Activated CD8-positive, alpha-beta T cell treated with anti-CD3 and anti-CD28 coated beads, Interleukin-2, amount 10 ng/mL, durations not matched to agents 7 days and 5 days (primary cell): ENCODE data around the gene LRRC7. TPM values are rescaled to one million over a fixed set of nuclear protein-coding genes. Genes with fewer than 3 reads are reported as not detected.
"Not testable (repeated sequence)": the region's sequence is repeated elsewhere in the genome, so short reads cannot be mapped to it uniquely, and the experiment has no call there.

Experiments
- ATAC-seq: fragments of 150-1000 bp; cut with Tn5 transposase; one replicate; pipeline ENCODE4 v1.10.0; 2021; ENCODE audit warnings: moderate library complexity
- CTCF ChIA-PET: fragments of 350-600 bp; sonication (Branson Sonifier 250); formaldehyde crosslinking; loops from one replicate; lab custom pipeline; 2021; ENCODE audit warnings: antibody characterized with exemption; lab: Charles Lee
- POLR2A ChIA-PET: fragments of 350-600 bp; sonication (Branson Sonifier 250); formaldehyde crosslinking; loops from one replicate; lab custom pipeline; 2021; ENCODE audit warnings: antibody characterized with exemption; lab: Charles Lee
- DNase-seq: peaks from one replicate; pipeline ENCODE4 v3.0.0-alpha.2; 2020
- H3K27ac Mint-ChIP-seq: one replicate; pipeline ENCODE4 v1.8.0; 2021; ENCODE audit warnings: mild to moderate bottlenecking, mixed read lengths
- H3K27me3 Mint-ChIP-seq: one replicate; pipeline ENCODE4 v1.8.0; 2021; ENCODE audit warnings: low read depth, mixed read lengths
- H3K36me3 Mint-ChIP-seq: one replicate; pipeline ENCODE4 v1.8.0; 2021; ENCODE audit warnings: low read depth, mixed read lengths
- H3K4me1 Mint-ChIP-seq: one replicate; pipeline ENCODE4 v1.8.0; 2021; ENCODE audit warnings: low read depth, mixed read lengths
- H3K4me3 Mint-ChIP-seq: one replicate; pipeline ENCODE4 v1.8.0; 2021; ENCODE audit warnings: mild to moderate bottlenecking, mixed read lengths
- H3K9me3 Mint-ChIP-seq: one replicate; pipeline ENCODE4 v1.8.0; 2022; ENCODE audit warnings: mixed read lengths; ENCODE audit not compliant: insufficient read depth
- total RNA-seq, 2 experiments: library from RNA; stranded (reverse); gene quantifications; one replicate each; pipeline ENCODE4 v1.2.3, GENCODE V29; 2021

Gene LRRC7
- total RNA-seq, 2 experiments from 2014 or later: 0.08 to 0.16 TPM

DNA sequence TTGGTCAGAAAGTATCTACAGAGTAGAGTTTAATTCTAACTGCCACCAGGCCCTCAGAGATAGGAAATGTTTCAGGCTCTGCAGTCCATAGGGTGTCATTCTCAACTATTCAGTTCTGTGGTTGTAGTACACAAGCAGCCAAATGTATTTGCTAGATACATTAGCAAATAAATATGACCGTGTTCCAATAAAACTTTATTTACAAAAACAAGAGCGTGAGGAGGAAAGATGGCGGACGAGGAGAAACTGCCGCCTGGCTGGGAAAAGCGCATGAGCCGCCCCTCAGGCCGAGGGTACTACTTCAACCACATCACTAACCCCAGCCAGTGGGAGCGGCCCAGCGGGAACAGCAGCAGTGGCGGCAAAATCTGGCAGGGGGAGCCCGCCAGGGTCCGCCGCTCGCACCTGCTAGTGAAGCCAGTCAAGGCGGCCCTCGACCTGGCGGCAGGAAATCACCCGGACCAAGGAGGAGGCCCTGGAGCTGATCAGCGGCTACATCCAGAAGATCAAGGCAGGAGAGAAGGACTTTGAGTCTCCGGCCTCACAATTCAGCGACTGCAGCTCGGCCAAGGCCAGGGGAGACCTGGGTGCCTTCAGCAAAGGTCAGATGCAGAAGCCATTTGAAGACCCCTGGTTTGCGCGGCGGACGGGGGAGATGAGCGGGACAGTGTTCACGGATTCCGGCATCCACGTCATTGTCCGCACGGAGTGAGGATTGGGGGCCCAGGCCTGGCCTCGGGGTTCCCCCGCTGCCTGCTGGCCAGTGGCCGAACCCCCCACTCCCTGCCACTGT lies 351.6 kb downstream of the LRRC7 start:
- Mint-ChIP-seq H3K4me3 (no peak overlapping the region), H3K27ac (no peak overlapping the region), H3K27me3 (no peaks in the 10 kb centered on the region), H3K9me3 (no peaks in the 10 kb centered on the region), H3K36me3 (no peaks in the 10 kb centered on the region), H3K4me1 (no peaks in the 10 kb centered on the region)
- ChIA-PET CTCF (no interaction called here), POLR2A (no interaction called here)
- ATAC-seq: no peak
- no peak for DNase-seq

- H3K36me3 Mint-ChIP-seq: no peaks in the 10 kb centered on the region
Observed at GRCh38 chr1:69919922-69920273, 352.2 kb downstream of the LRRC7 start.

GRCh38 chr1:69920426-69920825 lies 352.7 kb downstream of the LRRC7 start:
- Mint-ChIP-seq H3K27ac (no peak overlapping the region), H3K9me3 (no peaks in the 10 kb centered on the region), H3K4me1 (no peaks in the 10 kb centered on the region), H3K27me3 (no peaks in the 10 kb centered on the region), H3K36me3 (no peaks in the 10 kb centered on the region), H3K4me3 (no peak overlapping the region)
- DNase-seq (no peak), ATAC-seq (no peak)
- ChIA-PET CTCF (no interaction called here), POLR2A (no interaction called here)

More at GRCh38 chr1:69919922-69920273, 352.2 kb downstream of the LRRC7 start:
- CTCF ChIA-PET: no interaction called here
- H3K4me1 Mint-ChIP-seq: no peaks in the 10 kb centered on the region
- ATAC-seq: no peak
- H3K4me3 Mint-ChIP-seq: no peak overlapping the region
- H3K27ac Mint-ChIP-seq: no peak overlapping the region
- H3K9me3 Mint-ChIP-seq: no peaks in the 10 kb centered on the region
- DNase-seq: no peak
- POLR2A ChIA-PET: no interaction called here
- H3K27me3 Mint-ChIP-seq: no peaks in the 10 kb centered on the region

DNA sequence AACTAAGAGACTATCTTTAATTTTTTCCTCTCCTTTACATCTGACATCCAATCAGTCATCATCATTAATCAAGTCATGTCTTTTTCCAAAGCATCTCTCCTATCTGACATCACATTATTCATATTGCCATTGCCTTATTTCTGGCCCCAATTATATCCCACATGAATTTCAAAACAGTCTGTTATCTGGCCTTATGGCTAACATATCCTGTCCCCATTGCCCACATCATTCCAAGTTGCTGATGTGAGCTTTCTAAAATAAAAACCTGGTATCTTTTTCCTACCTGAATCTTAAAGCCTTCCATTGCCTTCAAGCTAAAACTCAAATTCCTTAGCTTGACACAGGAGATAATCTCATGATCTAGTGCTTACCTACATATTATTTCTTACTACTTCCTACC lies 353.8 kb downstream of the LRRC7 start:
- no peaks in the 10 kb centered on the region for H3K9me3 Mint-ChIP-seq
- ChIA-PET CTCF (no interaction called here), POLR2A (no interaction called here)
- H3K27me3 Mint-ChIP-seq: no peaks in the 10 kb centered on the region
- no peaks in the 10 kb centered on the region for H3K36me3 Mint-ChIP-seq
- H3K27ac Mint-ChIP-seq: no peak overlapping the region
- no peak for DNase-seq
- ATAC-seq: no peak
- no peaks in the 10 kb centered on the region for H3K4me1 Mint-ChIP-seq
- no peak overlapping the region for H3K4me3 Mint-ChIP-seq

- POLR2A ChIA-PET, CTCF ChIA-PET, ATAC-seq, DNase-seq, H3K4me1 Mint-ChIP-seq, H3K36me3 Mint-ChIP-seq, H3K27me3 Mint-ChIP-seq, H3K4me3 Mint-ChIP-seq, H3K27ac Mint-ChIP-seq, H3K9me3 Mint-ChIP-seq: not testable (repeated sequence)
Observed at GRCh38 chr1:69928234-69928633, 360.5 kb downstream of the LRRC7 start.

GRCh38 chr1:69929308-69930057 lies 361.8 kb downstream of the LRRC7 start:
- no peak overlapping the region for H3K4me3 Mint-ChIP-seq
- H3K27me3 Mint-ChIP-seq: no peaks in the 10 kb centered on the region
- ATAC-seq (no peak), DNase-seq (no peak)
- no peak overlapping the region for H3K27ac Mint-ChIP-seq
- H3K36me3 Mint-ChIP-seq: no peaks in the 10 kb centered on the region
- ChIA-PET CTCF (no interaction called here), POLR2A (no interaction called here)
- peaks cover 4% of the 10 kb centered on the region for H3K9me3 Mint-ChIP-seq
- no peaks in the 10 kb centered on the region for H3K4me1 Mint-ChIP-seq

- CTCF ChIA-PET: no interaction called here
- Mint-ChIP-seq H3K4me1 (no peaks in the 10 kb centered on the region), H3K27me3 (no peaks in the 10 kb centered on the region), H3K36me3 (no peaks in the 10 kb centered on the region), H3K27ac (no peak overlapping the region), H3K4me3 (no peak overlapping the region), H3K9me3 (peaks cover 4% of the 10 kb centered on the region)
- POLR2A ChIA-PET: no interaction called here
- ATAC-seq: no peak
- DNase-seq: no peak
Observed at GRCh38 chr1:69930396-69930795, 362.7 kb downstream of the LRRC7 start.

- ATAC-seq: no peak
Observed at GRCh38 chr1:69932760-69933159, 365.0 kb downstream of the LRRC7 start.

GRCh38 chr1:69940231-69940630 lies 372.5 kb downstream of the LRRC7 start:
- no peak overlapping the region for H3K27ac Mint-ChIP-seq
- no peak overlapping the region for H3K4me3 Mint-ChIP-seq
- H3K4me1 Mint-ChIP-seq: no peaks in the 10 kb centered on the region
- H3K27me3 Mint-ChIP-seq: no peaks in the 10 kb centered on the region
- DNase-seq: no peak
- H3K36me3 Mint-ChIP-seq: no peaks in the 10 kb centered on the region
- H3K9me3 Mint-ChIP-seq: no peaks in the 10 kb centered on the region
- ChIA-PET CTCF (no interaction called here), POLR2A (no interaction called here)
- no peak for ATAC-seq

More at GRCh38 chr1:69932760-69933159, 365.0 kb downstream of the LRRC7 start:
- H3K4me1 Mint-ChIP-seq: no peaks in the 10 kb centered on the region
- CTCF ChIA-PET: no interaction called here
- H3K36me3 Mint-ChIP-seq: no peaks in the 10 kb centered on the region
- peaks cover 4% of the 10 kb centered on the region for H3K9me3 Mint-ChIP-seq
- no peak overlapping the region for H3K4me3 Mint-ChIP-seq
- H3K27me3 Mint-ChIP-seq: no peaks in the 10 kb centered on the region
- POLR2A ChIA-PET: no interaction called here
- H3K27ac Mint-ChIP-seq: no peak overlapping the region
- no peak for DNase-seq

DNA sequence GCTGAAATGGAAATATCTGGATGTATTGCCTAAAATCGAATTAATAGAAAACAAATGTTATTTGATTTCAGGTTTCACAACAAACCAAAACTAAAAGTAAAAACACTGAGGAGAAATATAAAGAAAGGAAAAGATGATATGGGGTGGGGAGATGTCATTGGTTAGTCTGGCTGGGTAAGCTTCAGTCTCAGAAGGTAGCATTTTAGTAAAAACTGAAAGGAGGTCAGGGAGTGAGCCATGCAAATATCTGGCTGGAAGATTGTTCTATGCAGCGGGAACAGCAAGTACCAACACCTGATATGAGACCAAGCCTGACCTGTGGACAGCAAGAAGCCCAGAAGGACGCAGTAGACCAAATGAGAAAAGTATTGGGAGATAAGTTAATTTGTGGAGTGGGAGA lies 373.1 kb downstream of the LRRC7 start:
- DNase-seq: no peak
- Mint-ChIP-seq H3K27me3 (no peaks in the 10 kb centered on the region), H3K4me1 (no peaks in the 10 kb centered on the region), H3K4me3 (no peak overlapping the region), H3K36me3 (no peaks in the 10 kb centered on the region), H3K9me3 (peaks cover 1% of the 10 kb centered on the region), H3K27ac (no peak overlapping the region)
- ChIA-PET CTCF (no interaction called here), POLR2A (no interaction called here)
- ATAC-seq: no peak

DNA sequence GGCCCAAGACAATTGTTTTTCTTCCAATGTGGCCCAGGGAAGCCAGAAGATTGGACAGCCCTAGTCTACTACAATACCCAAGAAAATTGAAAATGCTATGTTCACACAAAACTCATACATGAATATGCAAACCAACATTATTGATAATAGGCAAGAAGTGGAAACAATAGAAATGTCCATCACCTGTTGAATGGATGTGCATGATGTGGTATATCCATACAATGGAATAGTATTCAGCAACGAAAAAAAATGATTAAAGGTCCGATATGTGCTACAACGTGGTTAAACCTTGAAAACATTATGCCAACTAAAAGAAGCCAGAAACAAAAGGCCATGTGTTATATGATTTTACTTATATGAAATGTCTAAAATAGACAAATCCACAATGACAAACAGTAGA lies 375.3 kb downstream of the LRRC7 start:
- H3K4me1 Mint-ChIP-seq: no peaks in the 10 kb centered on the region
- ATAC-seq (no peak), DNase-seq (no peak)
- CTCF ChIA-PET: no interaction called here
- H3K36me3 Mint-ChIP-seq: no peaks in the 10 kb centered on the region
- H3K27me3 Mint-ChIP-seq: no peaks in the 10 kb centered on the region
- H3K9me3 Mint-ChIP-seq: peaks cover 3% of the 10 kb centered on the region
- POLR2A ChIA-PET: no interaction called here
- no peak overlapping the region for H3K4me3 Mint-ChIP-seq
- H3K27ac Mint-ChIP-seq: no peak overlapping the region

DNA sequence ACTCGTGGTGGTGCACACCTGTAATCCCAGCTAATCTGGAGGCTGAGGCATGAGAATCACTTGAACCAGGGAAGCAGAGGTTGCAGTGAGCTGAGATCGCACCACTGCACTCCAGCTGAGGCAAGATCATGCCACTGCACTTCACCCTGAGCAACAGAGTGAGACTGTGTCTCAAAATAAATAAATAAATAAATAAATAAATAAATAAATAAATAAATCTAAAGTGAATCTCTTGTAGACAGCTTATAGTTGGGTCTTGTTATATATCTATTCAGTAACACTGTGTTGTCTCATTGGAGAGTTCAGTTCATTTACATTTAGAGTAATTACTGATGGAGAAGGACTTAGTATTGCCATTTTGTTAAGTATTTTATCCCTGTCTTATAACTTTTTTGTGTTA lies 379.2 kb downstream of the LRRC7 start:
- DNase-seq (no peak), ATAC-seq (no peak)
- CTCF ChIA-PET: no interaction called here
- peaks cover 6% of the 10 kb centered on the region for H3K9me3 Mint-ChIP-seq
- H3K27me3 Mint-ChIP-seq: no peaks in the 10 kb centered on the region
- H3K27ac Mint-ChIP-seq: no peak overlapping the region
- H3K4me1 Mint-ChIP-seq: no peaks in the 10 kb centered on the region
- no peaks in the 10 kb centered on the region for H3K36me3 Mint-ChIP-seq
- POLR2A ChIA-PET: no interaction called here
- H3K4me3 Mint-ChIP-seq: no peak overlapping the region
